ENCODE results near the gene MUC6. TPM values are rescaled to one million over a fixed set of nuclear protein-coding genes. Genes with fewer than 3 reads are reported as not detected.
A peak's percentile ranks its signal among the peaks of the same experiment; 100 is the strongest.

The MUC6 gene
- total and polyA plus RNA-seq, 2 of the 8 experiments (the other 6 are each of a cell fraction or from before 2014, with no cell fraction given) = not detected

DNA sequence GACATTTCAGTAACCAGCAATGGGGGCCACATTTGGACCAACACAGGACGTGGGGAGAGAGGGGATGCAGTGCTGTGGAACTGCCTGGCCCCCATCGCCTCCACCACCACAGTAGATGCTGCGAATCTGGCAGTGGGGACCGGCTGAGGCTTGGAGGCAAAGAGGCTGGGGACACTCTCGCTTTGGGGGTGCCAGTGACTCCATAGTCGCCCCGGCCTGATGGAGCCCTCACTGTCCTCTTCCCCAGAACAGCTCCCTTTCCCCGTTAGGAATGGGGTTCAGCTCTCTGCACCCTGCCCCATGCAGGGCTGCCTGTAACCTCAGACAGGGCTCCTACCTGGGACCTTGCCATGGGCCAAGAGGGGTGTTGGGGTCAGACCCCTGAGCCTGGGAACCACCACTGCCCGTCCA lies 36.3 kb upstream of the MUC6 start:
- no peak overlapping the region for H3K9ac ChIP-seq (replicated peaks in 1 of 4; ENCODE audit: extremely low read depth in 1 of 4, low read depth in 3 of 4, low read length in 3 of 4)
- no peak overlapping the region for H2AFZ ChIP-seq (ENCODE audit: low read length)
- H3K4ac ChIP-seq (replicated peaks; ENCODE audit: insufficient read length, low read depth, low read length) = no peak overlapping the region
- 0 out of 2 replicates have a peak overlapping the region, but pooled peaks have one; percentile 68 for H4K8ac ChIP-seq (ENCODE audit: extremely low read depth, insufficient read depth, low read length)
- H2BK20ac ChIP-seq (ENCODE audit: low read length) = no peak overlapping the region
- ChIA-PET POLR2A (ENCODE audit: partially characterized antibody) (no interaction called here), CTCF (ENCODE audit: partially characterized antibody) (interaction anchor here (1.4 kb wide), 1 partner anchor 20 kb away, joined by 3 read pairs; no protein-coding TSS in a partner anchor)
- 76% methylated on average over 8 of the region's 9 CpGs; no CpG with 5 or more reads in 1 of the 2 experiments for WGBS, 2 experiments (ENCODE audit: extremely low coverage in 1 of 2, insufficient coverage in 1 of 2, insufficient read length in 1 of 2, insufficient replicate concordance in 2 of 2, low coverage in 1 of 2, low lambda C conversion rate in 2 of 2, missing lambda C conversion rate in 1 of 2)
- TF ChIP-seq SP4 (IDR thresholded peaks at IDR 0.05; ENCODE audit: low read length) (no peak), SIRT6 (IDR thresholded peaks at IDR 0.05; ENCODE audit: low read length) (no peak), CEBPB (IDR thresholded peaks at IDR 0.05; ENCODE audit: low read depth, low read length) (no peak), POLR2A (IDR thresholded peaks at IDR 0.05; ENCODE audit: control extremely low read depth in 1 of 2, low read depth in 2 of 2, low read length in 2 of 2) (no peak), ASH2L (IDR thresholded peaks at IDR 0.05; ENCODE audit: low read length) (no peak)
- TF ChIP-seq, protein P1, sequence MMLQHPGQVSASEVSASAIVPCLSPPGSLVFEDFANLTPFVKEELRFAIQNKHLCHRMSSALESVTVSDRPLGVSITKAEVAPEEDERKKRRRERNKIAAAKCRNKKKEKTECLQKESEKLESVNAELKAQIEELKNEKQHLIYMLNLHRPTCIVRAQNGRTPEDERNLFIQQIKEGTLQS (IDR thresholded peaks at IDR 0.05; ENCODE audit: insufficient read depth, low read depth, low read length) = no peak
- no peak overlapping the region for H2BK12ac ChIP-seq (ENCODE audit: low read depth, low read length)
- no peak overlapping the region for H3K14ac ChIP-seq (ENCODE audit: insufficient read length)
- H2BK15ac ChIP-seq (ENCODE audit: low read length) = no peak overlapping the region
- H2BK120ac ChIP-seq (replicated peaks; ENCODE audit: low read depth, low read length) = no peak overlapping the region
- no peak overlapping the region; the same call in 1 of the 2 replicates for H3K18ac ChIP-seq (ENCODE audit: extremely low read depth, low read length)
- FAIRE-seq (no peak), DNase-seq (ENCODE audit: low read depth in 1 of 2, low spot score in 2 of 2) (peak in 1 of 2 experiments; percentile 39)
- H3K27ac ChIP-seq (ENCODE audit: low read depth, low read length) = no peak overlapping the region
- H3K4me2 ChIP-seq (ENCODE audit: insufficient read depth in 1 of 2, low read depth in 2 of 2, low read length in 2 of 2) = no peak overlapping the region
- no peaks in the 10 kb centered on the region for H3K79me2 ChIP-seq (ENCODE audit: control insufficient read depth in 1 of 2, insufficient read depth in 2 of 2, low read length in 2 of 2)
- no peaks in the 10 kb centered on the region for H3K9me3 ChIP-seq (ENCODE audit: insufficient read depth in 2 of 2, low read depth in 1 of 2, low read length in 1 of 2)
- no peak overlapping the region for H2AK5ac ChIP-seq (ENCODE audit: low read depth, low read length)
- H3K4me3 ChIP-seq (ENCODE audit: extremely low read depth in 1 of 4, insufficient read depth in 2 of 4, low read depth in 3 of 4, low read length in 4 of 4) = no peak overlapping the region
- H3K79me1 ChIP-seq (ENCODE audit: low read depth, low read length) = no peaks in the 10 kb centered on the region
- peaks cover 0 to 2% (median 0%) of the 10 kb centered on the region in 4 experiments; a peak in 1 of 7 replicates for H3K27me3 ChIP-seq (replicated peaks in 1 of 4; ENCODE audit: control insufficient read depth in 3 of 4, extremely low read depth in 1 of 4, insufficient read depth in 3 of 4, low read length in 3 of 4)
- H3K23me2 ChIP-seq (ENCODE audit: low read depth, low read length) = peaks cover 6% of the 10 kb centered on the region; the same call in 1 of the 2 replicates
- no peak overlapping the region for H4K91ac ChIP-seq (replicated peaks; ENCODE audit: insufficient read length, low read length)
- H4K5ac ChIP-seq (ENCODE audit: insufficient read length, low read depth, low read length) = no peak overlapping the region
- peak overlapping the region; percentile 44 for H2BK5ac ChIP-seq (ENCODE audit: low read depth, low read length)
- no peaks in the 10 kb centered on the region for H3K36me3 ChIP-seq (ENCODE audit: control insufficient read depth in 2 of 4, insufficient read depth in 4 of 4, low read length in 3 of 4)
- H3K56ac ChIP-seq (replicated peaks; ENCODE audit: insufficient read length, low read depth, low read length) = no peak overlapping the region
- no peak overlapping the region for H3K23ac ChIP-seq (ENCODE audit: insufficient read length)
- peaks cover 0 to 2% of the 10 kb centered on the region in 2 experiments for H4K20me1 ChIP-seq (replicated peaks in 1 of 2; ENCODE audit: control insufficient read depth in 1 of 2, insufficient read depth in 2 of 2, low read length in 2 of 2)
- peaks cover 0 to 3% (median 0%) of the 10 kb centered on the region in 4 experiments; a peak in 2 of 7 replicates for H3K4me1 ChIP-seq (replicated peaks in 1 of 4; ENCODE audit: control insufficient read depth in 3 of 4, insufficient read depth in 4 of 4, low read length in 3 of 4)

Data from H1 (cell line).